ENCODE results near the gene LRRC30.

LRRC30 gene

DNA sequence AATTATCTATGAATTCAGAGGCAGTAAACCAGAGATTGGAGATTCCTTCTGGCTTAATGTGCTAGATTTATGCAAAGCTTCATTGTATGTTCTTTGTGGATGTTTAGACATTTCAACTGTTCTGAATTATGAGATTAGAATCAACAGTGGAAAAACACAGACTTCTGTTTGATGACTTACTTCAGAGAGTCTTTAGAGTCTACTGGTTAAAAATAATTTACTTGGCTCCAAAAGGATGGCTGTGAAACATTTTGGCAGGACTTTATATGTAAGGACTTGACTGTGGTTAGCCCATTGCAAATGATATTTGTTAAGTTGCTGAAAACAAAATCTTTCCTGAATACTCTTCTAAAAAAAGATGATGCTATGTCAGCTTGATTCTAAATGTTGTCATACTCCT lies 25.5 kb upstream of the LRRC30 start:
- H3K4me3 ChIP-seq (ENCODE audit: low read length) = no peak overlapping the region
- DNase-seq (ENCODE audit: low read depth) = peak; percentile 57
- H3K4me1 ChIP-seq (ENCODE audit: control insufficient read depth, insufficient read depth, low read length) = peaks cover 38% of the 10 kb centered on the region
- H3K36me3 ChIP-seq (ENCODE audit: control insufficient read depth, insufficient read depth, low read length, severe bottlenecking) = no peaks in the 10 kb centered on the region
- H3K27me3 ChIP-seq (replicated peaks; ENCODE audit: control insufficient read depth, insufficient read depth, low read length) = no peaks in the 10 kb centered on the region
- peak overlapping the region; percentile 43 for H3K9ac ChIP-seq (ENCODE audit: low read length)
- no peaks in the 10 kb centered on the region for H3K9me3 ChIP-seq (ENCODE audit: control insufficient read depth, low read length)

DNA sequence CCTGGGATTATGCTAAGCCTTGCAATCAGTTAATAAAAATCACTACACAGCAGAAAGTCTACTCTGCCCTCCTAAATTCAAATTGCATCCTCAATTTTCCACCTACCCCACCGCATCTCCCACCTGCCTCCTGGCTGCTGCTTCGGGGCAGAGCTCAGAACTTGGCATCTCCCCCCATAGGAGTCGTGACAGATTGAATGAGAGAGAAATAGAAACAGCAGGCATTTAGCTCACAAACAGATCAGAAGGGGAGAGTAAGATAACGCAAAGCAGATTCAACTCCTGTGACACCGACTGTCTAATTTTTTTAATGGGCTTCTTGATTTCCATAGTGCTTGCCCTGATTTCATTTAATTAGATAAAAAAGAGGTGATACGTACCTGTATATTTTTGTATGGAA lies 24.7 kb upstream of the LRRC30 start:
- Histone ChIP-seq H3K27me3 (replicated peaks; ENCODE audit: control insufficient read depth, insufficient read depth, low read length) (no peaks in the 10 kb centered on the region), H3K9me3 (ENCODE audit: control insufficient read depth, low read length) (no peaks in the 10 kb centered on the region), H3K4me1 (ENCODE audit: control insufficient read depth, insufficient read depth, low read length) (peaks cover 38% of the 10 kb centered on the region), H3K9ac (ENCODE audit: low read length) (no peak overlapping the region), H3K36me3 (ENCODE audit: control insufficient read depth, insufficient read depth, low read length, severe bottlenecking) (no peaks in the 10 kb centered on the region), H3K4me3 (ENCODE audit: low read length) (no peak overlapping the region)
- no peak for DNase-seq (ENCODE audit: low read depth)

DNA sequence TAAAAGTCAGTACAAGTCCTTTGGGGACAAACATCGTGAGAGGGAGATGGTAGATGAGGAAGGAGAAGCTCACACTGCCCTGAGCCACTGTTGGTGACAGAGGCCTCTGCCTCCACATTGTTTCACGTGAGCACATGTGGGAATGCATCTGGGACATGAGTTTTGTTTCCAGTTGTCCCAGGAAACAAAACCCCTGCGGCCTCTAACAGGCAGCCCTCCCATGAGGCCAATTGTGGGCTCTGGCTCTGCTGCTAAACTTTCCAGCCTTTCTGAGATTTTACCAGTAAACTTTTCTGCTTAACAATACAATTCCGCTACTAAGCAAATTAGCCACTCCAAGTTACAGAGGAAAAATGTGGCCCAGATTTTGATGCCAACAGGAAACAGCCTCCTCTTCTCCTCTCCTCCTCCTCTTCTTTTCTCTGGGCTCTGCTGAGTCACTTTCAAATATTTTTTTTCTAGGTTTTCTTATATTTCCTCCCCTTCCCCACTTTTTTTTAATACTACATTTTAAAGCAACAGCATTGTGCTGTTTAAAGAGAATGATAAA lies 23.4 kb upstream of the LRRC30 start:
- DNase-seq (ENCODE audit: low read depth) = no peak
- Histone ChIP-seq H3K36me3 (ENCODE audit: control insufficient read depth, insufficient read depth, low read length, severe bottlenecking) (no peaks in the 10 kb centered on the region), H3K9ac (ENCODE audit: low read length) (peak overlapping the region; percentile 70), H3K27me3 (replicated peaks; ENCODE audit: control insufficient read depth, insufficient read depth, low read length) (peaks cover under 1% of the 10 kb centered on the region), H3K9me3 (ENCODE audit: control insufficient read depth, low read length) (no peaks in the 10 kb centered on the region), H3K4me3 (ENCODE audit: low read length) (peak overlapping the region; percentile 48), H3K4me1 (ENCODE audit: control insufficient read depth, insufficient read depth, low read length) (peaks cover 38% of the 10 kb centered on the region)

DNA sequence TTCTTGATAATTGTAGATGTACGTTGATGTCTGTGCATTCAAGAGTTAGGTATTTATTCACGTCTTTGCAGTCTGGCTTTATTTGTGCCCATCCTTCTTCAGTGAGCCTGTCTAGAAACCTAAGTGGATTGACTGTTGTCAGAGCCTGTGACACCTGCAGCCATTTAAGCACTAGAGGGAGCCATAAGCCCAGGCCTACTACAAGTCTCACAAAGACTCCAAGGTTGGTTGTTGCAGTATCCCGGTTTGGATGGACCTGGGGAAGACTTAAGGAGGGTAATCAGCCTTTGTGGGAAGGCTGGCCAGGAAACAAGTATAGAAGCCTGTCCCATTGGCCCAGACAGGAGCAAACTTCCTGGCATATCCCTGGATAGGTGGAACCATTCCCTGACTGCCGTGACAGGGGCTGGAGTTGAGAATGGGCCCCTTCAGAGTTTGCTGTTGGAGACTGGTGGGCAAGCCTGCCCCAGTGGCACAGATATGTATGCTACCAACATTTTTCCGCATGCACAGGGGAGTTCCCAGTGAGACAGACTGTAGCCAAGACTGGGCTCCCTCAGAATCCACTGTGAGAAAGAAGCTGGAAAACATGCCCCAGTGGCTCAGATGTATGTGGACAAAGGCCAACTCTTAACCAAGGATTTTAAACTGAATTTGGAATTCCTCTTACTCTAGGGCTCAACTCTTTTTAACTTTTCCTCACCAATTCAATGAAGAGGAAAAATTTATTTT lies 9.3 kb upstream of the LRRC30 start:
- peaks cover 14% of the 10 kb centered on the region for H3K27me3 ChIP-seq (replicated peaks; ENCODE audit: control insufficient read depth, insufficient read depth, low read length)
- no peaks in the 10 kb centered on the region for H3K9me3 ChIP-seq (ENCODE audit: control insufficient read depth, low read length)
- DNase-seq (ENCODE audit: low read depth) = peak; percentile 66
- H3K9ac ChIP-seq (ENCODE audit: low read length) = no peak overlapping the region
- no peaks in the 10 kb centered on the region for H3K36me3 ChIP-seq (ENCODE audit: control insufficient read depth, insufficient read depth, low read length, severe bottlenecking)
- no peaks in the 10 kb centered on the region for H3K4me1 ChIP-seq (ENCODE audit: control insufficient read depth, insufficient read depth, low read length)
- H3K4me3 ChIP-seq (ENCODE audit: low read length) = no peak overlapping the region

DNA sequence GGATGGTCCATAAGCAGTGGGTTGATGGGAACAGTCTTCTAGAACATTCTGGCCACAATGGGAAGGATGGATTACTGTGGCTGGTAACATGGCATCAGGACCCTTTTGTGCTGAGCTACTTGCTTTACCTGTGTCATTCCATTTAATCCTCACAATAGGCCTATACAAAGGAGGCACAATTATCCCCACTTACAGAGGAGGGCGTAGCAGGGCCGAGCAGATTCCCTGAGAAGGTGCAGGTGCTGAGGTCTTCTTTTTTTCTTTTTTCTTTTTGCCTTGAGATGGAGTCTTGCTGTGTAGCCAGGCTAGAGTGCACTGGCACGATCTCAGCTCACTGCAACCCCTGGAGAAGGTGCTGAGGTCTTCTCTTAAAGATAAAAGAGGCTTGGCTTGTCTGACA lies 6.7 kb upstream of the LRRC30 start:
- no peaks in the 10 kb centered on the region for H3K9me3 ChIP-seq (ENCODE audit: control insufficient read depth, low read length)
- no peak overlapping the region for H3K9ac ChIP-seq (ENCODE audit: low read length)
- peaks cover 6% of the 10 kb centered on the region for H3K4me1 ChIP-seq (ENCODE audit: control insufficient read depth, insufficient read depth, low read length)
- H3K36me3 ChIP-seq (ENCODE audit: control insufficient read depth, insufficient read depth, low read length, severe bottlenecking) = no peaks in the 10 kb centered on the region
- peaks cover 19% of the 10 kb centered on the region for H3K27me3 ChIP-seq (replicated peaks; ENCODE audit: control insufficient read depth, insufficient read depth, low read length)
- H3K4me3 ChIP-seq (ENCODE audit: low read length) = no peak overlapping the region
- no peak for DNase-seq (ENCODE audit: low read depth)

DNA sequence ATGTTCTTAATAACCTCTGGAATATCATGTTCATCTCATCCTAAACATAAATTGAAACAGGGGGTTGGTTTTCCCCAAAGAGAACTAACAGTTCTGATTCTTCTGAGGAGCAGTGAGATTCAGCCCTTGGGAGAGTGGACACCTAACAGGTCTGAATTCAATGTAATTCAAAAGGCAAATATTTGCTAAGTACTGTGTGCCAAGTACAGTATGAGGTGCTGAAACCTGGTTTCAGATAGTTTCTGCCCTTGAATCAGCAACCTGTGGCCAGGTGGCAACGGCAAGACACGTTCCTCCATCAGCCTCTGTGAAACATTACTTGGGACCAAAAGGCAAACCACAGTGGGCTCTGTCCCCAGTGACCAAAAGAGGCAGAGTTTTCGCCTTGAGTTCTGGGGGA lies 1.3 kb downstream of the LRRC30 start:
- Histone ChIP-seq H3K9me3 (ENCODE audit: control insufficient read depth, low read length) (peaks cover 2% of the 10 kb centered on the region), H3K4me1 (ENCODE audit: control insufficient read depth, insufficient read depth, low read length) (peaks cover 5% of the 10 kb centered on the region), H3K9ac (ENCODE audit: low read length) (no peak overlapping the region), H3K4me3 (ENCODE audit: low read length) (no peak overlapping the region), H3K27me3 (replicated peaks; ENCODE audit: control insufficient read depth, insufficient read depth, low read length) (peaks cover 45% of the 10 kb centered on the region), H3K36me3 (ENCODE audit: control insufficient read depth, insufficient read depth, low read length, severe bottlenecking) (no peaks in the 10 kb centered on the region)
- no peak for DNase-seq (ENCODE audit: low read depth)

DNA sequence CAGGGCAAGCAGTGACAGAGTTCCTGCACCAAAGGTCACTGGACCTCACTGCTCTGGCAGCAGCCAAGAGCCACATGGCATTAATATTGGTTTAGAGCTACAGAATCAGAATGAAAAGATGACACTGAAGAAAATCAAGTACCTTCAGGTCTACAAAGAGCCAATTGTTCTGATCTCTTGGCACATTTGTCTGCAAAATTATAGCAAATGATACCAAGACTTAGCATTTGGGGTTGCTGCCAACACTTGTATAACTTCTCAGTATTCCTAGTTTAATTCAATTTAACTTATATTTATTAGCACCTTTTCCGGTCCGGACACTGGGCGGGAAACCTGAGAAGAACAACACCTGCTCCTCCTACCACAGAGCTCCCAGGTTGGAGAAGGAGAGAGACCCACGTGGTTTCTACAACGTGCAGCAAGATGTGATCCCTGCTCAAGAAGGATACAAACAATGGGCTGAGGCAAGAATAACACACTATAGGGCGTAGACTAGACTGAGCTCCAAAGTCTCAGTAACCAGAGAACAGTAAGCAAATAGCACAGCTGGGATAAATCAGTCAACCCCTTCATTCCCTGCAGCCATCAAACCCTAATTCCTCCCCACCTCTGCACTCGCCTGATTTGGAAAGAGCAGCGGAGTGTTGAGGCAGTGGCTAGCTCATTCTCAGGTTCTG lies 2.4 kb downstream of the LRRC30 start:
- Histone ChIP-seq H3K4me3 (ENCODE audit: low read length) (no peak overlapping the region), H3K4me1 (ENCODE audit: control insufficient read depth, insufficient read depth, low read length) (no peaks in the 10 kb centered on the region), H3K27me3 (replicated peaks; ENCODE audit: control insufficient read depth, insufficient read depth, low read length) (peaks cover 40% of the 10 kb centered on the region), H3K9me3 (ENCODE audit: control insufficient read depth, low read length) (peaks cover 2% of the 10 kb centered on the region), H3K9ac (ENCODE audit: low read length) (no peak overlapping the region), H3K36me3 (ENCODE audit: control insufficient read depth, insufficient read depth, low read length, severe bottlenecking) (no peaks in the 10 kb centered on the region)
- DNase-seq (ENCODE audit: low read depth) = no peak

DNA sequence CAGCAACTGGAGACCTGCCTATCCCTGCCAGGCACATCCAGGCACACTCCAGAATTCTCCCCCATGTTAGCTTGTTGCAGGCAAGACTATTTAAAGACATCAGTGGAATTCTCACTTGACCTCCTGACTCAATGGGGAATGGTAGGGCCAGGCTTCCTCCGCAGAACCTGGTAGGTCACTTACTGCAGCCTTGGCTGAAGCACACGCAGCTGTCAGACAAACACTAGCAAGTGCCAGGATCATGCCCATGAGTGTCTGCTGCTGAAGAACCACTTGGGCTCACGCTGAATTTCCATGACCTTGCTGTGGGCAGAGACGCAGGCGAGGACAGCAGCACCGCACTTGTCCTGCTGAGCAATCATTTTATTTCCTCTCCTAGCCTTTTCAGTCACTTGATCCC lies 3.2 kb downstream of the LRRC30 start:
- DNase-seq (ENCODE audit: low read depth) = no peak
- peaks cover 2% of the 10 kb centered on the region for H3K9me3 ChIP-seq (ENCODE audit: control insufficient read depth, low read length)

DNA sequence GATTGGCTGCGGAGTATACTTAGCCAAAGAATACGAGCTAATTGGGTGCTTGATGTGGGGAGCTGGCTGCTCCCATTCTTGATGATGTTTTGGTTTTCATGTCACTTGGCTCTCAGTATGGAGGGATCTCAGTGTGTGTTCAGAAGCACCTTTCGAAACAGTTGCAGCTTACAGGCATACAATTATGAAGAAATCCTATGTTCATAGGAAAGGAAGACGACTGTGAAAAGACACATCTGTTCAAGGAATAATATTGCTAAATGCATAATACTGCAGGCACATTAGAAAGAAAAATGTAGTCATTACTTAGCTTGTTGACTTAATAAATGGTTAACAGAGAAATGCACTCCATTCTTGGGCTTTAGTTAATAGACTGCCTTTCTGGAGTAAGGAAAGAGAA lies 4.1 kb downstream of the LRRC30 start:
- Histone ChIP-seq H3K9ac (ENCODE audit: low read length) (no peak overlapping the region), H3K9me3 (ENCODE audit: control insufficient read depth, low read length) (peaks cover 2% of the 10 kb centered on the region), H3K27me3 (replicated peaks; ENCODE audit: control insufficient read depth, insufficient read depth, low read length) (peaks cover 40% of the 10 kb centered on the region), H3K4me1 (ENCODE audit: control insufficient read depth, insufficient read depth, low read length) (no peaks in the 10 kb centered on the region), H3K36me3 (ENCODE audit: control insufficient read depth, insufficient read depth, low read length, severe bottlenecking) (no peaks in the 10 kb centered on the region), H3K4me3 (ENCODE audit: low read length) (no peak overlapping the region)
- DNase-seq (ENCODE audit: low read depth) = no peak

More for the DNA sequence above, 3.2 kb downstream of the LRRC30 start:
- no peak overlapping the region for H3K4me3 ChIP-seq (ENCODE audit: low read length)
- peaks cover 40% of the 10 kb centered on the region for H3K27me3 ChIP-seq (replicated peaks; ENCODE audit: control insufficient read depth, insufficient read depth, low read length)
- H3K4me1 ChIP-seq (ENCODE audit: control insufficient read depth, insufficient read depth, low read length) = no peaks in the 10 kb centered on the region
- H3K9ac ChIP-seq (ENCODE audit: low read length) = no peak overlapping the region
- H3K36me3 ChIP-seq (ENCODE audit: control insufficient read depth, insufficient read depth, low read length, severe bottlenecking) = no peaks in the 10 kb centered on the region

DNA sequence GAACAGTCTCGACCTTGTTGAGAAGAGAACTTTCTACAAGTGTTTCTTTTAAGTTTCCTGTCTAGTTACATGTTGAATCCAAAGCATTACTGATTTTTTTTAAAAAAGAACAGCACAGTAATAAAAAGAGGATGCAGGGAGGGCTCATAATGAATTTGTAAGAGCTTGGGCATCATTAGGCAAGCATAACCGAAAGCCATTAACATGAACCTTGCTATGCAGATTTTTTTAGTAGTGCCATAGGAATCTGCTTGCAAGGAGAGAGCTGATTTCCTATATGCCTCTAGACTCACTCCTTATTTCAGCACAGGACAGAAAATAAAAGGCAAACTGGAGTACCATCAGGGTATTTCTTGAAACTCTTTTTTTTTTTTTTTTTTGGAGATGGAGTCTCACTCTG lies 5.2 kb downstream of the LRRC30 start:
- Histone ChIP-seq H3K9me3 (ENCODE audit: control insufficient read depth, low read length) (peaks cover 2% of the 10 kb centered on the region), H3K36me3 (ENCODE audit: control insufficient read depth, insufficient read depth, low read length, severe bottlenecking) (no peaks in the 10 kb centered on the region), H3K27me3 (replicated peaks; ENCODE audit: control insufficient read depth, insufficient read depth, low read length) (peaks cover 30% of the 10 kb centered on the region), H3K4me3 (ENCODE audit: low read length) (no peak overlapping the region), H3K9ac (ENCODE audit: low read length) (no peak overlapping the region), H3K4me1 (ENCODE audit: control insufficient read depth, insufficient read depth, low read length) (no peaks in the 10 kb centered on the region)
- no peak for DNase-seq (ENCODE audit: low read depth)

DNA sequence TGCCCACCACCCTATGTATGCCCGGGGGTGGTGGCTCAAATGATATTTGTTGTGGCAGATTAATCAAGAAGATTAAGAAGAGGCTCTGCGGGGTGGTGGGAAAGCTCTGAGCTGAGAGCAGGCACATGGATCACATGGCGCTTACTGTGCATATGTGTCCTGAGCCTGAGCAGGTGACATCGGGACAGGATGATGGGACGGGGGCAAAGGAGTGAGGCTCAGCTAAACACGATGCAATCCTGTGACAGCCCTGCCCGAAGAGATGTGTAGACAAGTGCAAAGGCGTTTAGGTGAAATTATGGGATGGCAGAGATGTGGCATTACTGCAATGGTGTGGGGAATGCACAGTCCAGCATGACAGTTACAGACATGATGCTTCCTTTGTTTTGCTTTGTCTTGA lies 6.0 kb downstream of the LRRC30 start:
- Histone ChIP-seq H3K9ac (ENCODE audit: low read length) (no peak overlapping the region), H3K4me1 (ENCODE audit: control insufficient read depth, insufficient read depth, low read length) (no peaks in the 10 kb centered on the region), H3K27me3 (replicated peaks; ENCODE audit: control insufficient read depth, insufficient read depth, low read length) (peaks cover 29% of the 10 kb centered on the region), H3K36me3 (ENCODE audit: control insufficient read depth, insufficient read depth, low read length, severe bottlenecking) (no peaks in the 10 kb centered on the region), H3K4me3 (ENCODE audit: low read length) (no peak overlapping the region), H3K9me3 (ENCODE audit: control insufficient read depth, low read length) (peaks cover 2% of the 10 kb centered on the region)
- DNase-seq (ENCODE audit: low read depth) = no peak

All from adipocyte (in vitro differentiated cells).